HG03175 (cell line): ENCODE data around the gene PNMA8C.
"Not testable (repeated sequence)": the region's sequence is repeated elsewhere in the genome, so short reads cannot be mapped to it uniquely, and the experiment has no call there.

Experiments
- ATAC-seq: cut with Tn5 transposase; IDR thresholded peaks from one replicate; pipeline ENCODE4 v1.9.1; 2021; ENCODE audit warnings: mild to moderate bottlenecking, moderate library complexity; ENCODE audit not compliant: unreplicated experiment

The PNMA8C gene

GRCh38 chr19:46447824-46448223 is 19.1 kb upstream of the PNMA8C start:
- no peak for ATAC-seq

- ATAC-seq: no peak
Observed at GRCh38 chr19:46447006-46447405, 18.3 kb upstream of the PNMA8C start.

- no peak for ATAC-seq
Observed at GRCh38 chr19:46446021-46446420, 17.3 kb upstream of the PNMA8C start.

GRCh38 chr19:46442808-46443450 is 14.2 kb upstream of the PNMA8C start:
- ATAC-seq: no peak

- no peak for ATAC-seq
Observed at GRCh38 chr19:46441866-46442265, 13.1 kb upstream of the PNMA8C start.

GRCh38 chr19:46435689-46436088 is 7.0 kb upstream of the PNMA8C start:
- ATAC-seq: not testable (repeated sequence)

- ATAC-seq: no peak
Observed at GRCh38 chr19:46435009-46435408, 6.3 kb upstream of the PNMA8C start.

GRCh38 chr19:46433470-46433869 is 4.7 kb upstream of the PNMA8C start:
- not testable (repeated sequence) for ATAC-seq

GRCh38 chr19:46431824-46432223 is 3.1 kb upstream of the PNMA8C start:
- ATAC-seq: no peak

GRCh38 chr19:46429999-46430398 is 1.3 kb upstream of the PNMA8C start:
- ATAC-seq: no peak

GRCh38 chr19:46427518-46428045 is 1.2 kb downstream of the PNMA8C start:
- no peak for ATAC-seq

- ATAC-seq: no peak
Observed at GRCh38 chr19:46426506-46427162, 2.1 kb downstream of the PNMA8C start.

GRCh38 chr19:46426035-46426505 is 2.7 kb downstream of the PNMA8C start:
- ATAC-seq: no peak

- no peak for ATAC-seq
Observed at GRCh38 chr19:46423188-46423587, 5.5 kb downstream of the PNMA8C start.

- no peak for ATAC-seq
Observed at GRCh38 chr19:46422344-46422743, 6.4 kb downstream of the PNMA8C start.

GRCh38 chr19:46420056-46420455 is 8.7 kb downstream of the PNMA8C start:
- no peak for ATAC-seq

GRCh38 chr19:46415804-46416709 is 12.7 kb downstream of the PNMA8C start:
- not testable (repeated sequence) for ATAC-seq

- ATAC-seq: not testable (repeated sequence)
Observed at GRCh38 chr19:46414899-46415298, 13.8 kb downstream of the PNMA8C start.

- no peak for ATAC-seq
Observed at GRCh38 chr19:46413262-46414031, 15.3 kb downstream of the PNMA8C start, which contains the start of gene CCDC8. Gene CCDC8 (minus strand): TSS chr19:46413564. CDS start chr19:46412810, 754 bp downstream.

- no peak for ATAC-seq
Observed at GRCh38 chr19:46412650-46413261, 16.0 kb downstream of the PNMA8C start.
